Liver (tissue), 9 donors: ENCODE data around the gene GNG7. TPM values are rescaled to one million over a fixed set of nuclear protein-coding genes. Genes with fewer than 3 reads are reported as not detected.

Experiments
- DNase-seq: peaks from one replicate; pipeline ENCODE4 v3.0.0-alpha.2; 2017; ENCODE audit warnings: low spot score
- H3K27ac ChIP-seq, 2 donors: one replicate each; pipeline ENCODE4 v1.7.0; 2013; ENCODE audit warnings: inconsistent platforms in 2 of 2, low read length in 2 of 2, control low read depth in 1 of 2, low read depth in 1 of 2, mild to moderate bottlenecking in 1 of 2
- H3K27me3 ChIP-seq, 4 donors: one replicate each; pipeline versions ENCODE4 v1.6.1 to v1.7.0; 2013; ENCODE audit warnings: low read length in 3 of 4, inconsistent platforms in 1 of 4, mild to moderate bottlenecking in 1 of 4, moderate library complexity in 1 of 4; ENCODE audit not compliant: control insufficient read depth in 4 of 4, insufficient read depth in 4 of 4
- H3K36me3 ChIP-seq, 4 donors: one replicate each; pipeline versions ENCODE4 v1.6.1 to v1.7.0; 2013; ENCODE audit warnings: low read length in 3 of 4, mild to moderate bottlenecking in 3 of 4, low read depth in 1 of 4, moderate library complexity in 1 of 4; ENCODE audit not compliant: control insufficient read depth in 4 of 4, insufficient read depth in 3 of 4
- H3K4me1 ChIP-seq, 4 donors: one replicate each; pipeline versions ENCODE4 v1.6.1 to v1.7.0; 2013; ENCODE audit warnings: low read length in 3 of 4, mild to moderate bottlenecking in 3 of 4, moderate library complexity in 1 of 4; ENCODE audit not compliant: control insufficient read depth in 4 of 4, insufficient read depth in 4 of 4
- H3K4me3 ChIP-seq, 3 donors: one replicate each; pipeline versions ENCODE4 v1.6.1 to v1.7.0; 2013; ENCODE audit warnings: low read length in 3 of 3, control low read depth in 1 of 3, low read depth in 1 of 3, mild to moderate bottlenecking in 1 of 3
- H3K9ac ChIP-seq, 2 donors: one replicate each; pipeline ENCODE4 v1.7.0; 2013; ENCODE audit warnings: low read length in 2 of 2, mild to moderate bottlenecking in 2 of 2, moderate library complexity in 2 of 2, control low read depth in 1 of 2, low read depth in 1 of 2
- H3K9me3 ChIP-seq, 4 donors: one replicate each; pipeline versions ENCODE4 v1.6.1 to v1.7.0; 2013; ENCODE audit warnings: low read length in 3 of 4; ENCODE audit not compliant: control insufficient read depth in 4 of 4
- CTCF ChIP-seq: fragments of 150-350 bp; IDR thresholded peaks from 2 replicates; pipeline ENCODE4 v1.5.1; 2017; ENCODE audit warnings: improper control_type of control experiment, low read depth, low read length; ENCODE audit not compliant: missing input control
- EGR1 ChIP-seq, 2 donors: IDR thresholded peaks; 2 replicates each; pipeline ENCODE4 v1.6.1; 2016 to 2018; ENCODE audit warnings: antibody characterized with exemption in 2 of 2, low read depth in 2 of 2
- FOXA1 ChIP-seq: IDR thresholded peaks from 2 replicates; pipeline ENCODE4 v1.6.1; 2016; ENCODE audit warnings: antibody characterized with exemption
- FOXA2 ChIP-seq: IDR thresholded peaks from 2 replicates; pipeline ENCODE4 v1.6.1; 2016; ENCODE audit warnings: antibody characterized with exemption
- HNF4G ChIP-seq: IDR thresholded peaks from 2 replicates; pipeline ENCODE4 v1.6.1; 2016; ENCODE audit warnings: antibody characterized with exemption
- JUND ChIP-seq, 2 donors: IDR thresholded peaks; 2 replicates each; pipeline ENCODE4 v1.6.1; 2016; ENCODE audit warnings: antibody characterized with exemption in 2 of 2
- MAX ChIP-seq: IDR thresholded peaks from 2 replicates; pipeline ENCODE4 v1.6.1; 2016; ENCODE audit warnings: antibody characterized with exemption
- NR2F2 ChIP-seq: IDR thresholded peaks from 2 replicates; pipeline ENCODE4 v1.6.1; 2016; ENCODE audit warnings: antibody characterized with exemption
- RAD21 ChIP-seq, 2 donors: IDR thresholded peaks; 2 replicates each; pipeline ENCODE4 v1.6.1; 2016; ENCODE audit warnings: antibody characterized with exemption in 2 of 2, mild to moderate bottlenecking in 2 of 2
- REST ChIP-seq: IDR thresholded peaks from 2 replicates; pipeline ENCODE4 v1.6.1; 2016; ENCODE audit warnings: antibody characterized with exemption, mild to moderate bottlenecking
- SP1 ChIP-seq: IDR thresholded peaks from 2 replicates; pipeline ENCODE4 v1.6.1; 2018; ENCODE audit warnings: antibody characterized with exemption, mild to moderate bottlenecking
- YY1 ChIP-seq: IDR thresholded peaks from 2 replicates; pipeline ENCODE4 v1.6.1; 2016; ENCODE audit warnings: antibody characterized with exemption, mild to moderate bottlenecking
- ZBTB33 ChIP-seq: IDR thresholded peaks from 2 replicates; pipeline ENCODE4 v1.6.1; 2016; ENCODE audit warnings: antibody characterized with exemption
- WGBS: extraction: QIAGEN DNeasy Blood & Tissue Kit; methylation state at CpG from one replicate; pipeline ENCODE4 v1.1.7; 2013; 5-methylcytosine and 5-hydroxymethylcytosine counted together
- polyA plus RNA-seq, 2 donors: library from polyadenylated mRNA; stranded (reverse) in 1 of 2; unstranded in 1 of 2; fragments of 200-250 nt in 1 of 2; fragments of >200 nt in 1 of 2; fragmentation: Nextera tagmentation in 1 of 2; extraction: Ambion mirVana in 1 of 2; gene quantifications; one replicate each; pipeline versions ENCODE4 v1.2.1 to v1.2.3, GENCODE V29; 2013 to 2015
- total RNA-seq, 2 donors: library from RNA; depleted of rRNA; stranded (reverse); fragments of >200 nt; gene quantifications; one replicate each; pipeline ENCODE4 v1.2.3, GENCODE V29; 2014
- donor health status: healthy.
- donor health status: healthy.
- donor health status: healthy.
- donor health status: healthy.
- donor health status: healthy.

Gene GNG7
- total and polyA plus RNA-seq, 4 donors = 0.75 to 1.9 (median 1.1) TPM

- no peak overlapping the region for H3K27ac ChIP-seq
- H3K4me1 ChIP-seq = peaks cover 0 to 8% (median 5%) of the 10 kb centered on the region in 4 donors
- H3K36me3 ChIP-seq = no peaks in the 10 kb centered on the region
- H3K9ac ChIP-seq = no peak overlapping the region
- H3K4me3 ChIP-seq = no peak overlapping the region
- 60% methylated on average over 28 of the region's 28 CpGs for WGBS
- H3K9me3 ChIP-seq = no peaks in the 10 kb centered on the region
- no peak for TF ChIP-seq SP1
- no peak for TF ChIP-seq MAX
- TF ChIP-seq FOXA1 = no peak
- TF ChIP-seq YY1 = no peak
- TF ChIP-seq JUND (IDR thresholded peaks at IDR 0.05) = no peak
- TF ChIP-seq EGR1 (IDR thresholded peaks at IDR 0.05; ENCODE audit: low read depth in 2 of 2) = no peak
- no peak for TF ChIP-seq RAD21 (IDR thresholded peaks at IDR 0.05)
- no peak for TF ChIP-seq ZBTB33
- no peak for TF ChIP-seq REST
- TF ChIP-seq CTCF = no peak
- DNase-seq = no peak
- peaks cover 0 to 7% (median 3%) of the 10 kb centered on the region in 4 donors for H3K27me3 ChIP-seq
Measured at GRCh38 chr19:2722541-2723344, 20.2 kb upstream of the GNG7 start.

- TF ChIP-seq HNF4G (no peak), FOXA1 (no peak), FOXA2 (no peak), NR2F2 (no peak), YY1 (no peak), REST (no peak), JUND (IDR thresholded peaks at IDR 0.05) (no peak)
- peaks cover 0 to 8% (median 5%) of the 10 kb centered on the region in 4 donors for H3K4me1 ChIP-seq
- H3K4me3 ChIP-seq = peak overlapping the region in 1 of 3 donors; percentile 50
- 31% methylated on average over 39 of the region's 39 CpGs for WGBS
- H3K36me3 ChIP-seq = no peaks in the 10 kb centered on the region
- no peak overlapping the region for H3K27ac ChIP-seq
- H3K9me3 ChIP-seq = no peaks in the 10 kb centered on the region
- H3K27me3 ChIP-seq = peaks cover 0 to 7% (median 3%) of the 10 kb centered on the region in 4 donors
- no peak for DNase-seq
- no peak overlapping the region for H3K9ac ChIP-seq
Measured at GRCh38 chr19:2721570-2722540, 19.4 kb upstream of the GNG7 start.
